KOPT-K1 (cell line): ENCODE results near the gene LUZP2.
"Not testable (repeated sequence)": the region's sequence is repeated elsewhere in the genome, so short reads cannot be mapped to it uniquely, and the experiment has no call there.

Experiments used
- H3K27ac ChIP-seq: fragments of 200-600 bp; sonication (generic); 2 replicates; pipeline ENCODE4 v1.5.1; 2016; ENCODE audit warnings: antibody characterized with exemption, mild to moderate bottlenecking, low read depth, low read length; ENCODE audit not compliant: poor library complexity, severe bottlenecking
- H3K36me3 ChIP-seq: fragments of 200-600 bp; sonication (generic); 2 replicates; pipeline ENCODE4 v1.5.1; 2017; ENCODE audit warnings: antibody characterized with exemption, mild to moderate bottlenecking, low read length, moderate library complexity; ENCODE audit not compliant: insufficient read depth
- H3K9me3 ChIP-seq: fragments of 200-600 bp; sonication (generic); 2 replicates; pipeline ENCODE4 v1.5.1; 2017; ENCODE audit warnings: antibody characterized with exemption, low read length, mild to moderate bottlenecking; ENCODE audit not compliant: insufficient read depth, poor library complexity, severe bottlenecking

LUZP2 gene

GRCh38 chr11:24890426-24890825, 393.6 kb downstream of the LUZP2 start:
- H3K9me3 ChIP-seq: no peaks in the 10 kb centered on the region
- no peak overlapping the region for H3K27ac ChIP-seq
- no peaks in the 10 kb centered on the region for H3K36me3 ChIP-seq

DNA sequence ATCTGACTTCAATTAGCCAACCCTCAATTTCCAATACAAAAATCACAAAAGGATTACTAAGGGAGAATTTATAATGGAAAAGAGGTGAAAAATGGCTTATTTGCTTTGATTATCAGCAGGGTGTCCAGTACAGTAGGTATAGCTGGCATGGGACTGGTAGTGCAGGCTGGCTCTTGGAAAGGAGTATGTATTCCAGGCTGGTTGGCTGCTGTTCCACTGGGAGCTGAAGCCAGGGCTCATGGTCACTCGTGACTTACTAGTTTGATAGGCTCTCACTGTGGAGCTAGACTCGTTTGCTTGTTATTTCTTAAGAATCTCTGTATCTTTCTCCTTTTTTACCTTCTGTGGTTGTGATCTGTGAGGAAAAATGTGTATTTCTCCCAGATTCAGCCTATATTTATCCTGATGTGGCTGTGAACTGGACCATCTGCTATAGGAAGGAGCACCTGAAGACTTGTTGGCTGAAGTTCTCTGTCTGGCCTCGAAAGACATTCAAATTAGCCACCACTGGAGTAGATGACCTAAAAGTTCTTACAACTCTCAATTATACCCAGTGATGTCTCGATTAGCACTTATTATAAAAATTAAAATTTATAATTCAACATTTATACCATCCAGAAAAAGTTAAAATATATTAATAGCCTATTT, 395.1 kb downstream of the LUZP2 start:
- not testable (repeated sequence) for H3K36me3 ChIP-seq, H3K9me3 ChIP-seq, H3K27ac ChIP-seq

GRCh38 chr11:24896118-24896835, 399.4 kb downstream of the LUZP2 start:
- Histone ChIP-seq H3K36me3 (no peaks in the 10 kb centered on the region), H3K27ac (no peak overlapping the region)

DNA sequence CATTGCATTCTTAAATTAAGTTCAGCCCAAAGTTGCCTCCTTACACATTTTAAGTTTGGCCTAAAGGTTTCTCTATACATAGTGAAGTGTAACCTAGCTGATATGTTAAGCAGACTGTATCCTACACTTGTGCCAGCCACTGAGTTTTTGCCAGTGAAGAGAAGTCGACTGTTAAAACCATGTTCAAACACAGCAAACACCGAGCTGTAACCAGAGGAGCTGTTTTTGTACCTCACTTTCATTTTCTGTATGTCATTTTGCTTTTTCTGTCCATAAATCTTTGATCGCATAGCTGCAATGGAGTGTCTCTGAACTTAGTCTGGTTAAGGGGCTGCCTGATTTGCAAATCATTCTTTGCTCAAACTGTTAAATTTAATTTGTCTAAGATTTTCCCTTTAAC, 403.7 kb downstream of the LUZP2 start:
- no peak overlapping the region for H3K27ac ChIP-seq

More at GRCh38 chr11:24896118-24896835, 399.4 kb downstream of the LUZP2 start:
- no peaks in the 10 kb centered on the region for H3K9me3 ChIP-seq

GRCh38 chr11:24900960-24901549, 404.2 kb downstream of the LUZP2 start:
- H3K36me3 ChIP-seq: no peaks in the 10 kb centered on the region
- H3K9me3 ChIP-seq: no peaks in the 10 kb centered on the region
- H3K27ac ChIP-seq: no peak overlapping the region

More for the DNA sequence above, 403.7 kb downstream of the LUZP2 start:
- Histone ChIP-seq H3K9me3 (no peaks in the 10 kb centered on the region), H3K36me3 (no peaks in the 10 kb centered on the region)

GRCh38 chr11:24903555-24903954, 406.7 kb downstream of the LUZP2 start:
- Histone ChIP-seq H3K9me3 (no peaks in the 10 kb centered on the region), H3K36me3 (no peaks in the 10 kb centered on the region), H3K27ac (no peak overlapping the region)

DNA sequence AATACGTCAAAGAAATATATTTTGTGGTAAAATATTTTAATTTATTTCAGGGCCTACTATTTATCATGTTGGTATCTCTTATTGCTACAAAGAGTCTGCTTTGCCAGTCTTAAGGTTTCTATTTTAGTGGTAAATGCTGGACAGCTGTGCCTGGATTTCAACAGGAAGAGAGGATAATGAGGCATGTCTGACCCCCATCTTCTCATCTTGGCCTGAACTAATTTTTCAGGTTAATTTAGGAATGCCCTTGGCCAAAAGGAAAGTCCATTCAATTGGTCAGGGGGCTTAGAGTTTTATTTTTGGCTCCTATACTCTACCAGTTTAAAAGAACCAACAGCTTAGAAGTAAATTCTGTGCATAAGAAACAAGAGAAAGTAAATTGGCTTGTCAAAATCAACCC, 428.2 kb downstream of the LUZP2 start:
- Histone ChIP-seq H3K27ac (no peak overlapping the region), H3K9me3 (no peaks in the 10 kb centered on the region), H3K36me3 (no peaks in the 10 kb centered on the region)

- Histone ChIP-seq H3K27ac (no peak overlapping the region), H3K36me3 (no peaks in the 10 kb centered on the region), H3K9me3 (peaks cover 4% of the 10 kb centered on the region)
Measured at GRCh38 chr11:24932110-24933000, 435.5 kb downstream of the LUZP2 start.

- Histone ChIP-seq H3K36me3 (no peaks in the 10 kb centered on the region), H3K9me3 (peaks cover 4% of the 10 kb centered on the region), H3K27ac (no peak overlapping the region)
Measured at GRCh38 chr11:24934733-24935439, 438.0 kb downstream of the LUZP2 start.

GRCh38 chr11:24944891-24945290, 448.0 kb downstream of the LUZP2 start:
- Histone ChIP-seq H3K36me3 (no peaks in the 10 kb centered on the region), H3K9me3 (no peaks in the 10 kb centered on the region), H3K27ac (no peak overlapping the region)

GRCh38 chr11:24949406-24949805, 452.6 kb downstream of the LUZP2 start:
- no peaks in the 10 kb centered on the region for H3K9me3 ChIP-seq
- H3K36me3 ChIP-seq: no peaks in the 10 kb centered on the region
- no peak overlapping the region for H3K27ac ChIP-seq

GRCh38 chr11:24963852-24964251, 467.0 kb downstream of the LUZP2 start:
- H3K36me3 ChIP-seq: no peaks in the 10 kb centered on the region
- H3K9me3 ChIP-seq: no peaks in the 10 kb centered on the region
- no peak overlapping the region for H3K27ac ChIP-seq

DNA sequence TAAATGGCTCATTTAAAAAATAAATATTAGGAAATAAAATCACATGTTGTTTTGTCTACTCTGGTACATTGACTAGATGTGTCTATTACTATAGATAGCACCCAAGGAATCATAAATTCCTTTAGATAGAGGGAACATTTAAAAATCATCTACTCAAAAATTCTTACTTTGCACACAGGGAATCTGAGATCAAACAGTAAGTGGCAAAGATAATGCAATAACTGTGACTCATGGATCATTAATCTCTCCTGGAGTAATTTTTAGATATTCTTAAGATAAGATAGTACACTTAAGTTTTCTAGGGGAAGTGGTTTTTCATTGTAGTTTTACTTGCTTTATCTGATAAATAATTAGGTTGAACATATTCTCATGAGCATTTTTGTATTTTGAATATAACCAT, 468.9 kb downstream of the LUZP2 start:
- H3K27ac ChIP-seq: no peak overlapping the region
- H3K9me3 ChIP-seq: no peaks in the 10 kb centered on the region
- no peaks in the 10 kb centered on the region for H3K36me3 ChIP-seq

GRCh38 chr11:24993903-24994302, 497.1 kb downstream of the LUZP2 start:
- H3K9me3 ChIP-seq, H3K27ac ChIP-seq, H3K36me3 ChIP-seq: not testable (repeated sequence)
